ENCODE results near the gene PHF21A.
"Not testable (repeated sequence)": the region's sequence is repeated elsewhere in the genome, so short reads cannot be mapped to it uniquely, and the experiment has no call there.

The PHF21A gene

GRCh38 chr11:46120346-46121300, 631 bp downstream of the PHF21A start:
- no peak for DNase-seq (ENCODE audit: low read depth in 2 of 2)

DNA sequence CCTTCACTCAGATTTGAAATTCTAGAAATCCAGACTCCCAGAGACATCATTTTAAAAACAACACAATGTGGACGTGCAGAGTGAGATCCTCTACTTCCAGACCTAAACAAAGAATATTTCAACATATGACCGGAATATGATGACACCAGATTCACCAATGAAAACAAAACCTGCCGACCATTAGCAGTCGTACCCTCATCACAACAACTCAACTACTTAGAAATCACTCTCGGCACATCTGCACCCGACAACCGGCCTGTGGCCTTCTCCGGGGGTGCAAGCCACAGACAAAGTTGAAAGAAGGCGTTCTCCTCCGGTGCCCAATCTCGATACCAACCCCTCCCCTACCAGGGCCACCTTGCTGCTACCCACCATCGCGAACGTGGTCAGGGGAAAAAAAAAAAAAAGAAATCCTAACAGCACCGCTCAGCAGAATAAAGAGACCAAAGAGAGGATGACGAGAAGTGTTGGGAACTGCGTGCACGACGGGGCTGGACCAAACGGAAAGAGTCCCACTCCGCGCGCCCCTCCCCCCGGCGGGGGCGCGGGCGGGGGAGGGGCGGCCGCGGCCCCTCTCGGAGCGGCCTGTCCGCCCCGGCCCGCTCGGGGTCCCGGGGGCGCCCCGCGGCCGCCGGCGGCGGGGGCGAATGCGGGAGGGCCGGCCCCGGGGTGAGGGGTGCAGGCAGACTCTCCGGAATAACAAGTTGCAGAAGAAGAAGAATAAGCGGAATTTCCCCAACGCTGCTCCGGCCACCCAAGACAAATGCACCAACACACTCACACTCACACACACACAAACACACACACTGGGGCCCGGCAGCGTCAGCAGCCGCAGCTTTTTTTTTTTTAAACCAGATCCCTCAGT, 1.7 kb downstream of the PHF21A start:
- DNase-seq (ENCODE audit: low read depth in 2 of 2), result peak in 1 of 2 donors; percentile 29

DNA sequence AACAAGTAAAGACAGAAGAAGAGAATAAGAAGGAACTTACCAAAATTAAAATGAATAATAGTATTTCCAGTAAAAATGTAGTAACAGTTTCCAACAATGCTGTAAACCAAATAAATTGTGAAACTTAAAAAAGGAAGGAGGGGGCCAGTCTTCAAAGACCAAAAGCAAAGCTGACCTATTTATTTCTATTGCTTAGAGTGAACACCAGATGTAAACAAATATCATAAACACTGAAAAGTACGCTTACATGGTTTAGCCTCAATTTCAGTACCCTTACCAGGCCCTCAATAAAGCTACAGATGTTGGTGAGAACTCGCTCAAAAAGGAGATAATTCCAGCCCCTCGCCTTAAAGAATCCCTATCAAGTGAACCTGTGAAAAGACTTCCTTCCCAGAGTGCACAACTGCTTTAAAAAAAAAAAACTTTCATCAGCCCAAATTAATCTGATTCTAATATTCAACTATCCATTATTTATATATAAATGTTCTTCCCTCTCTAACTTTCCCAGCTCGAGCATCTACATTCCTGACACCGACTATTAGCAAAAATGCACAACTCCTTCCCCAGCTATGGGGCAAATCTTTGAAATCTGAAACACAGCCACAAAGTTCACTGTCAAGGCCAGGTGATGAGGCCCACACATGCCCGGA, 2.4 kb downstream of the PHF21A start:
- no peak for DNase-seq (ENCODE audit: low read depth in 2 of 2)

GRCh38 chr11:46117842-46118241, 3.4 kb downstream of the PHF21A start:
- DNase-seq (ENCODE audit: low read depth in 2 of 2), result no peak

- not testable (repeated sequence) for DNase-seq (ENCODE audit: low read depth in 2 of 2)
Measured at GRCh38 chr11:46116712-46117037, 4.6 kb downstream of the PHF21A start.

- no peak for DNase-seq (ENCODE audit: low read depth in 2 of 2)
Measured at GRCh38 chr11:46116007-46116711, 5.1 kb downstream of the PHF21A start.

GRCh38 chr11:46114961-46115360, 6.3 kb downstream of the PHF21A start:
- DNase-seq (ENCODE audit: low read depth in 2 of 2), result no peak

- no peak for DNase-seq (ENCODE audit: low read depth in 2 of 2)
Measured at GRCh38 chr11:46114378-46114777, 6.9 kb downstream of the PHF21A start.

DNA sequence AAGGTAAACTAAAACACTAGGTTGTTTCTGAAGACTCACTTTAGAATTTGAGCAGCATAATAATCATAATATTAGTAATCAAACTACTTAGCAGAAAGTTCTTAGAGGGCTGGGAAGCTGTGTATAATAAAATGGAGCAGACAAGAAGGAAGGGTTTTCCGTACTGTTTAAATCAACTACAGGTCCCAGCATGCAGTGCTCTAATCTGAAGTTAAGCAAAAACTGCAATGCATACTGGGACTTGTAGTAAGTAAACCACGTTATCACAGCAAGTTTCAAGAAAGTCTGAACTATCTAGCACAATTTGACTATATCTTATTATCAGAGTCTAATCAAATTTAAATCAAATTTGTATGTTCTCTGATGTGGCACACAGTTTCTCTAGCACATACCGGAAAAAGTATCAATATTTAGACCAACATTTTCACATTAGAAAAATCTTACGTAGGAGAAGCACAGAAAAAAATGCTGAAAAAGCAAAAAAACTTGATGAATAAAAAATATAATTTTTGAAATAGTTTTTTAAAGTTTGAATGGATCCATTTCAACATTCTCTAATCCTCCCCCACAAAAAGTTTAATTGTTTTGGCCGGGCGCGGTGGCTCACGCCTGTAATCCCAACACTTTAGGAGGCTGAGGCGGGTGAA, 8.2 kb downstream of the PHF21A start:
- no peak for DNase-seq (ENCODE audit: low read depth in 2 of 2)

- no peak for DNase-seq (ENCODE audit: low read depth in 2 of 2)
Measured at GRCh38 chr11:46108751-46109150, 12.5 kb downstream of the PHF21A start.

- no peak for DNase-seq (ENCODE audit: low read depth in 2 of 2)
Measured at GRCh38 chr11:46107780-46108179, 13.5 kb downstream of the PHF21A start.

DNA sequence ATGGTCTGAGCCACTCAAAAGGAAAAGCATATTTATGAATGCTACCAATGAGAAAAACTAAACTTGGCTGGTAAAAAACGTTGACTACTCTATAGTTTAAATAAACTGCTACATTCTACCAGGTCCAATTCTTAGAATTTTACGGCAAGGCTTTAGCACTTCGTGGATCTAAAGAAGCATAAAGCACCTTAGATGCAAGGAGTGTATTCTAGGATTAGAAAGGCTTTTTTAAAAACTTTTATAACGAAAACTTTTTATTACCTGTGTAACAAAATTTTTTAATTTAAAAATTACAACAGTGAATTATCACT, 13.9 kb downstream of the PHF21A start:
- DNase-seq (ENCODE audit: low read depth in 2 of 2), result no peak

GRCh38 chr11:46106530-46107407, 14.5 kb downstream of the PHF21A start:
- no peak for DNase-seq (ENCODE audit: low read depth in 2 of 2)

- no peak for DNase-seq (ENCODE audit: low read depth in 2 of 2)
Measured at GRCh38 chr11:46105926-46106325, 15.3 kb downstream of the PHF21A start.

- DNase-seq (ENCODE audit: low read depth in 2 of 2), result no peak
Measured at GRCh38 chr11:46105134-46105628, 16.1 kb downstream of the PHF21A start.

GRCh38 chr11:46102843-46103242, 18.4 kb downstream of the PHF21A start:
- DNase-seq (ENCODE audit: low read depth in 2 of 2), result no peak

GRCh38 chr11:46100670-46101069, 20.6 kb downstream of the PHF21A start:
- DNase-seq (ENCODE audit: low read depth in 2 of 2), result no peak

DNA sequence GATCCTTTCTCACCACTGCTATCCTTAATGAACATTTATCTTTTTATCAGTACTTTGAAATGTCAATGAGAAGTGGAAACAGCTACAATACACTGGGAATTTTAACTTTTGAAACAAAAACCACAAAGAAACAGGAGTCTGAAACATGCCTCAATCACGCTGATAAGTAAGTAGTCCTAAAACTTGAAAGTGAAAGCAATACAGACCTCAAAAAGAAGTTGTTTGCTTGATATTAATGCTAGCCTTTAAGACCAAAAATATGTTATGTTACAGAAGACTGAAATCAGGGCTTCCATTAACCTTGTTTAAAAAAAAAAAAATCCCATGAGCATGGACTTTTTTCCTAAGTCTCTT, 21.3 kb downstream of the PHF21A start:
- DNase-seq (ENCODE audit: low read depth in 2 of 2), result no peak

GRCh38 chr11:46090375-46090774, 30.9 kb downstream of the PHF21A start:
- DNase-seq (ENCODE audit: low read depth in 2 of 2), result no peak

- DNase-seq (ENCODE audit: low read depth in 2 of 2), result no peak
Measured at GRCh38 chr11:46079662-46080061, 41.6 kb downstream of the PHF21A start.
